ENCODE results near the gene MON2.

GRCh38 chr12:62436164-62436503 is 30.5 kb upstream of the MON2 start:
- TF ChIP-seq GATA2 (IDR thresholded peaks at IDR 0.05; ENCODE audit: low read depth, low read length): no peak
- TF ChIP-seq GATA3 (IDR thresholded peaks at IDR 0.05; ENCODE audit: low read depth, low read length): no peak
